GM03348 (cell line): ENCODE data around the gene ADK.
"Not testable (repeated sequence)": the region's sequence is repeated elsewhere in the genome, so short reads cannot be mapped to it uniquely, and the experiment has no call there.

Experiments used
- DNase-seq: peaks from one replicate; pipeline ENCODE4 v3.0.0; 2012; ENCODE audit warnings: low spot score

ADK gene

DNA sequence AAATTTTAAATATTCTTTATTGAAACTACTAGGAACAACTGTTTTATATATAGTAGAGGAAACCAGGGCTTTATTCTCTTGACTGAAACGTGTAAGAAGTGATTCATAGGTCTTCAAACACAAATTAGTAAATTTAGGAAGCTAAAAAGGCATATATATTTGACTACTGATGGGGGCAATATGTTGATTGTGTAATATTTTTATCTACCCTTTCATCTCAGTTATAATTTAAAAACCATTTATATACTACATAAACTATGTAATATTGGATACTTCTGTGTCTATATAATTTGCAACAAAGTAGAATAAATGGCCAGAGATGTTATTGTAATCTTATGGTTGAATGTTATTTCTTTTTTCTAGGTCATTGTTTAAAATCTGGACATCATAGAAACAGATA is 406.1 kb downstream of the ADK start:
- no peak for DNase-seq

DNA sequence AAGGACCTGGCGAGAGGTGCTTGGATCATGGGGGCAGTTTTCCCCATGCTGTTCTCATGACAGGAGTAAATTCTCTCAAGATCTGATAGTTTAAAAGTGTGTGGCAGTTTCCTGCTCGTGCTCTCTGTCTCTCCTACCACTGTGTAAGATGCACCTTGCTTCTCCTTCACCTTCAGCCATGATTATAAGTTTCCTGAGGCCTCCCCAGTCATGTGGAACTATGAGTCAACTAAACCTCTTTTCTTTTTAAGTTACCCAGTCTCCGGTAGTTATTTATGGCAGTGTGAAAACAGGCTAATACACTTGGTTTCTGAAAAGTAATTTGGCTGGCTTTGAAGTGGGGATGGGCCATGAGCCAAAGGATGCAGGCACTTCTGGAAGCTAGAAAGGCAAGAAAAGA is 407.4 kb downstream of the ADK start:
- DNase-seq = no peak

DNA sequence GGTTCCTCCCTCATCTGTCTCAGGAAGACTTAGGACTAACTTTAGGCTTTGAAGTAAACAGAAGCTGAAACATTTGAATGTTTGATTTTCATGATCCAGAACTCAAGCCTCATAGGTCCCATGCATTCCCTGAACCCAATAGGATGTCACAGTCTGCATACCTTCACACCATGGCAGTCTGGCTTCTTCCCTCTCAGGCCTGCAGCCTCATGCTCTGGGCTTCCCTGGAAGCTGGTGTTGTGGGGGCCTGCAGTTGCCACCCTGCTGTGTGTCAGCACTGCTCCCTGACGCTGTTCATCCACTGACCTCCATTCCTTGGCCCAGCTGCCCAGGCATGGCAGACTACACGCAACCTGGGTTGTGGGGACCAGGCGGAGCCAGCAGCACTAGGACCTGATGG is 407.9 kb downstream of the ADK start:
- no peak for DNase-seq

DNA sequence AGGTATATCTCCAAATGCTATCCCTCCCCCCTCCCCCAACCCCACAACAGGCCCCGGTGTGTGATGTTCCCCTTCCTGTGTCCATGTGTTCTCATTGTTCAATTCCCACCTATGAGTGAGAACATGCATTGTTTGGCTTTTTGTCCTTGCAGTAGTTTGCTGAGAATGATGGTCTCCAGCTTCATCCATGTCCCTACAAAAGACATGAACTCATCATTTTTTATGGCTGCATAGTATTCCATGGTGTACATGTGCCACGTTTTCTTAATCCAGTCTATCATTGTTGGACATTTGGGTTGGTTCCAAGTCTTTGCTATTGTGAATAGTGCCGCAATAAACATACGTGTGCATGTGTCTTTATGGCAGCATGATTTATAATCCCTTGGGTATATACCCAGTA is 417.9 kb downstream of the ADK start:
- DNase-seq = not testable (repeated sequence)

DNA sequence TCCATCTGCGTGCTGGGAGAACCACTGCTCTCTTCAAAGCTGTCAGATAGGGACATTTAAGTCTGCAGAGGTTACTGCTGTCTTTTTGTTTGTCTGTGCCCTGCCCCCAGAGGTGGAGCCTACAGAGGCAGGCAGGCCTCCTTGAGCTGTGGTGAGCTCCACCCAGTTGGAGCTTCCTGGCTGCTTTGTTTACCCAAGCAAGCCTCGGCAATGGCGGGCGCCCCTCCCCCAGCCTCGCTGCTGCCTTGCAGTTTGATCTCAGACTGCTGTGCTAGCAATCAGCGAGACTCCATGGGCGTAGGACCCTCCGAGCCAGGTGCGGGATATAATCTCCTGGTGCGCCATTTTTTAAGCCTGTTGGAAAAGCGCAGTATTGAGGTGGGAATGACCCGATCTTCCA is 422.5 kb downstream of the ADK start:
- not testable (repeated sequence) for DNase-seq

DNA sequence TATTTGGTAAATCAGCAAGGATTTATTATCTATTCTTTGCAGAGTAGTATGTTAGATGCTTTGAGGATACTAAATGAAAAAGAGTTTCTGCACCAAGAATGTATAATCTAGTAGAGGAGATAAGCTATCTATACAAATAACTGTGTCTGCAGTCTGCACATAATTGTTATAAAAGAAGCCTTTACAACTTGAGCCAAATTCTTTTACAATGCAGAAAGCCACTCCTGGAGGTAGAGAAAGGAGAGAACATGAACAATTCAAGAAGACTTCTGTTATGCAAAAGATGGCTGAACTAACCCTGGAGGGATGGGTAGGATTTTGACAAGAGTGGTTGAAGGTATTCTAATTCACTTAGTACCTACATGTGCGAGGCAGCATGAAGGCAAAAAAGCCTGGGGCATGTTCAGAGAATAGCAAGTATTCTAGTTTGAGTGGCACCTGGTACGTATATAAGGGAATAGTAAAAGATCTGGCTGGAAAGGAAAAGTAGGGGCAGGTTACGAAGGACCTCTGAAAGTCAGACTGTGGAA is 424.2 kb downstream of the ADK start:
- no peak for DNase-seq

GRCh38 chr10:74575912-74576311 is 424.9 kb downstream of the ADK start:
- no peak for DNase-seq

- DNase-seq = no peak
Measured at GRCh38 chr10:74576586-74576985, 425.6 kb downstream of the ADK start.

DNA sequence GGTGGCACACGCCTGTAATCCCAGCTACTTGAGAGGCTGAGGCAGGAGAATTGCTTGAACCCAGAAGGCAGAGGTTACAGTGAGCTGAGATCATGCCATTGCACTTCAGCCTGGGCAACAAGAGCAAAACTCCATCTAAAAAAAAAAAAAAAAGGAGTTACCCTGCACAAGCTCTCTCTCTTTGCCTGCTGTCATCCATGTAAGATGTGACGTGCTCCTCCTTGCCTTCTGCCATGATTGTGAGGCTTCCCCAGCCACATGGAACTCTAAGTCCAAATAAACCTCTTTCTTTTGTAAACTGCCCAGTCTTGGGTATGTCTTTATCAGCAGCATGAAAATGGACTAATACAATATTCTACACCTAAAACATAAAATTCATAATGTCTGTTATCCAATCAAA is 429.4 kb downstream of the ADK start:
- not testable (repeated sequence) for DNase-seq

GRCh38 chr10:74582566-74582965 is 431.5 kb downstream of the ADK start:
- DNase-seq = no peak

DNA sequence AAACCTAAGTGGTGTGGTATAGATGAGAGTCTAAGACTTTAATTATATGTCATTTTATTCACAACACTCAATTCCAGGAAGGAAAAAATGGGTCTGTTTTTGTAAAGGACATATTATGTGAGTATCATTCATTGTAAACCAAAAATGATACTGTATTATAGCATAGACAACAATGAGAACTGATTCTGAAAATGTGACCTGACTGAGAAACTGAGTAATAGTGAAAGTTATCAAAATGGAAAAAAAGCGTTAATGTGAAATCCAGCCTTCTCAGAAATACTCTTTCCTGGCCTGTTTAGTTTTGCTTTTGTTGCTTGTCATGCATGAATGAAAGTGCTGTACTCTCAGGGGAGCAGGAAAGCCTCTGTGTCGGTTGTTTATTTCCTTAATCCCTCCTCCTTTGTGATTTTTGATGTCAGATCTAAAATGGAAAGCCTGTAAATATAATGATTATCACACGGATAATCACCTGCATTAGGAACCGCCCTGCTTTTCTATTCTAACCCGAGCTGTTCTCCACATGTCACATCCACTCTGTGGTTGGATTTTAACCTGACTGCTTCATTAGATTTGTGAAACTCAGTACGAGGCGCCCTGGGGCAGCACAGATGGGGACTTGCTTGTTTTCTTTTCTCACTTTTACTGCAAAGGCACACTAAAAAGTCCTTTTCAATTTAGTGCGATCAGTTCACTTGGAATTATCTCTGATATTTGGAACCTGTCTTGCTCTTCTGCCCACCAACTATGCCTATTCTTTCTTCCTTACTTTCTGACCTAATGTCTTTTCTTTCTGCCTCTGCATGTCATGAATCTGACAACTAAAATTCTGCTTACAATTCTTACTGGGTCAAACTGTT is 434.4 kb downstream of the ADK start:
- no peak for DNase-seq

DNA sequence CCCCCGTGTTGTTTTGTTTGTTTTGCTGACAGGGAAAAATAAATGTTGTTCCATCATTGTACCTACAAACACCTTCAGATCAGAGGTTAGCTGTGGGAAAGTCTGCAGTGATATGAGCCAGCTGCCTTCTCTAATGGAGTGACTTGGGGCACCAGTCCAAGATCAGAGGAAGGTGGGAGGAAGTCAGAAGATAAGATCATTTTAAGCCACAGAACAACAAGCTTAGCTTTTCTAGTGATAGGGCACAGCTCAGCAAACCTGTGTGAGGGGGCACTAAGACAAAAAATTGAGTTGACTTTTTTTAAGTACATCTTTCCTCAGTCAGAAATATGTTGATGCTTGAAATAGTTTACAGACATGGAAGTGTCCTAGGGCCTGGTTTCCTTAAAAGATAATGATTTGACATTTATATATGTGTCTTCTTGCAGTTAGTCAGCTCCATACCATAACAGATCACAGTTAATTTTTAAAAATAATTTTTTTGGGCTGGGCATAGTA is 435.1 kb downstream of the ADK start:
- DNase-seq = no peak

- DNase-seq = no peak
Measured at GRCh38 chr10:74587109-74587854, 436.3 kb downstream of the ADK start.

- DNase-seq = peak; percentile 81
Measured at GRCh38 chr10:74589226-74589673, 438.2 kb downstream of the ADK start.

DNA sequence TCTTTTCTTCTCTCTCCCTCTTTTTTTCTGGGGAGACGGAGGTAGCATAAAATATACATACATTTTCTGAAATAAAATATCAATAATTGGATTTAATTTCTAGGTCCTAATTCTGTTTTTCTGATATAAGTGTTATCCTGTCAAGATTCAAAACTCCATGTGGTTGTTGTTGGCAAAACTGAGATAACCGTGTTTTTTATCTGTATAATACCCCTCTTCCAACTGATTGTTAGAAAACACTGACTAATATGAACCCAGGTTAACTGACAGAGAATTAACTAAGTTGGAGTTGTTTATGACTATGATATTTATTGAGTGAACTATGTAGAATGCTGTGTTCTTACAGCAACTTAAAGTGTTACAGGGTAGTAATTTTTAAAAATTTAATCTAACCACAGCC is 438.8 kb downstream of the ADK start:
- DNase-seq = no peak

- DNase-seq = peak; percentile 16
Measured at GRCh38 chr10:74593470-74593869, 442.4 kb downstream of the ADK start.

- DNase-seq = no peak
Measured at GRCh38 chr10:74596713-74597112, 445.7 kb downstream of the ADK start.

- DNase-seq = no peak
Measured at GRCh38 chr10:74598891-74599566, 448.0 kb downstream of the ADK start.

DNA sequence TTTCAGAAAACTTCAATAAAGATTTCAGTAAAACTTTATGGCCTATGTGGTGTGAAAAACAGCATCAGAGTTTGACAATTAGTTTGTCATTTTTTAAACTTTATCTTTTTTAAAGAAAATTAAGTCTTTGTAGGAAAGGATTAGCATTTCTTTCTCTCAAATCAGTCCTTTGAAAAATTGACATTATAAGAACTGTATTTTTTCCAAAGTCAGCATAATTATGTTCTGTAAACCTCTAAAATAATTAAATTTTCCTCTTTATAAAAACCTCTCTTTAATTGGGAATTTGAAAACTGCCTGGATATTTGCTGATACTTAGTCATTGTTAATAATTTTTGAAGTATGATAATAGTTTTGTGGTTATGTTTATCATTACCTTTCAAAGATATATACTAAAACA is 448.7 kb downstream of the ADK start:
- DNase-seq = no peak

GRCh38 chr10:74600170-74600569 is 449.1 kb downstream of the ADK start:
- DNase-seq = no peak

DNA sequence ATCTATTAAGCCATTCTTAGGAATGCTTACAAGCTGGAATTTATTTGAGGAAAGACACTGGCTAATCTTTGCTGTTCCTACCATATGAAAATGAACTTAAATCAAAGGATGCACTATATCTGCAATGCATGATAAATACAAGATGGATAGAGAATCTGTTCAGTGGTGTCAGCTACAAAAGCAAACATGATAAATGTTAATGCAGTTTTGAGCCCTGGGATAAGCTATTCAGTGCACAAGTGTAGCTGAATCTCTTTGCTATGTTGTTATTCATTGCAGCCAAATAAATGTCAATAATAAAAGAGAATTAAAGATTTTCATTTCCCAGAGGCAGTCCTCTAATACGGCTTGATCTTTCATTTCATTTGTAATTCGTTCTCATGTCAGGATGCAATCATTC is 451.6 kb downstream of the ADK start:
- no peak for DNase-seq

- DNase-seq = no peak
Measured at GRCh38 chr10:74610299-74610698, 459.3 kb downstream of the ADK start.
